Mesenchymal stem cell (in vitro differentiated cells and primary cell): ENCODE results near the gene MTHFD1L.
"Not testable (repeated sequence)": the region's sequence is repeated elsewhere in the genome, so short reads cannot be mapped to it uniquely, and the experiment has no call there.

Experiments
- DNase-seq: peaks from one replicate; pipeline ENCODE4 v3.0.0-alpha.2; 2013
- H2AFZ ChIP-seq: one replicate; pipeline ENCODE4 v1.6.1; 2013; ENCODE audit warnings: low read depth, mild to moderate bottlenecking, control low read depth, inconsistent platforms, low read length, moderate library complexity
- H2AK5ac ChIP-seq: 2 replicates; pipeline ENCODE4 v1.6.1; 2013; ENCODE audit warnings: low read length, moderate library complexity, mild to moderate bottlenecking, inconsistent platforms; ENCODE audit not compliant: severe bottlenecking
- H2BK120ac ChIP-seq: one replicate; pipeline ENCODE4 v1.6.1; 2013; ENCODE audit warnings: low read depth, mild to moderate bottlenecking, inconsistent platforms, low read length, moderate library complexity
- H2BK12ac ChIP-seq, 2 experiments: one replicate each; pipeline ENCODE4 v1.6.1; 2013; ENCODE audit warnings: inconsistent platforms in 2 of 2, low read length in 2 of 2, mild to moderate bottlenecking in 2 of 2, moderate library complexity in 2 of 2, control low read depth in 1 of 2
- H2BK15ac ChIP-seq: one replicate; pipeline ENCODE4 v1.6.1; 2013; ENCODE audit warnings: mild to moderate bottlenecking, low read depth, inconsistent platforms; ENCODE audit not compliant: poor library complexity, severe bottlenecking
- H2BK5ac ChIP-seq: 2 replicates; pipeline ENCODE4 v1.6.1; 2013; ENCODE audit warnings: low read depth, mild to moderate bottlenecking, low read length, control low read depth, inconsistent platforms; ENCODE audit not compliant: poor library complexity, severe bottlenecking
- H3K14ac ChIP-seq, 2 experiments: one replicate each; pipeline ENCODE4 v1.6.1; 2013; ENCODE audit warnings: inconsistent platforms in 2 of 2, low read length in 2 of 2, control low read depth in 1 of 2, mild to moderate bottlenecking in 1 of 2, moderate library complexity in 1 of 2
- H3K18ac ChIP-seq, 2 experiments: one replicate each; pipeline ENCODE4 v1.6.1; 2013; ENCODE audit warnings: inconsistent platforms in 2 of 2, low read length in 2 of 2, control low read depth in 1 of 2, low read depth in 1 of 2, mild to moderate bottlenecking in 1 of 2
- H3K23ac ChIP-seq, 2 experiments: one replicate each; pipeline ENCODE4 v1.6.1; 2013; ENCODE audit warnings: inconsistent platforms in 2 of 2, low read length in 2 of 2, mild to moderate bottlenecking in 2 of 2, moderate library complexity in 2 of 2, control low read depth in 1 of 2
- H3K27ac ChIP-seq: 2 replicates; pipeline ENCODE4 v1.5.1; 2013; ENCODE audit warnings: mild to moderate bottlenecking, moderate library complexity, low read length, control low read depth, inconsistent platforms; ENCODE audit not compliant: poor library complexity, severe bottlenecking
- H3K27me3 ChIP-seq, 2 experiments: 2 replicates each; pipeline versions ENCODE4 v1.6.1 to v1.7.0; 2013; ENCODE audit warnings: low read length in 2 of 2, mild to moderate bottlenecking in 2 of 2, moderate library complexity in 2 of 2, control low read depth in 1 of 2, inconsistent platforms in 1 of 2; ENCODE audit not compliant: control insufficient read depth in 1 of 2, insufficient read depth in 1 of 2
- H3K36me3 ChIP-seq, 2 experiments: 2 replicates each; pipeline versions ENCODE4 v1.6.1 to v1.7.0; 2013; ENCODE audit warnings: low read length in 2 of 2, control low read depth in 1 of 2, inconsistent platforms in 1 of 2, low read depth in 1 of 2, mild to moderate bottlenecking in 1 of 2; ENCODE audit not compliant: insufficient read depth in 2 of 2, control insufficient read depth in 1 of 2
- H3K4ac ChIP-seq, 2 experiments: one replicate each; pipeline ENCODE4 v1.6.1; 2013; ENCODE audit warnings: inconsistent platforms in 2 of 2, low read length in 2 of 2, mild to moderate bottlenecking in 2 of 2, moderate library complexity in 2 of 2, control low read depth in 1 of 2, low read depth in 1 of 2
- H3K4me1 ChIP-seq: 2 replicates; pipeline ENCODE4 v1.6.1; 2013; ENCODE audit warnings: low read depth, low read length, control low read depth; ENCODE audit not compliant: control insufficient read depth, insufficient read depth
- H3K4me2 ChIP-seq: 2 replicates; pipeline ENCODE4 v1.6.1; 2013; ENCODE audit warnings: low read length, mild to moderate bottlenecking, inconsistent platforms; ENCODE audit not compliant: poor library complexity, severe bottlenecking
- H3K4me3 ChIP-seq, 2 experiments: 2 replicates each; pipeline versions ENCODE4 v1.5.1 to v1.7.0; 2013; ENCODE audit warnings: low read length in 2 of 2, mild to moderate bottlenecking in 2 of 2, control low read depth in 1 of 2, low read depth in 1 of 2; ENCODE audit not compliant: insufficient read depth in 1 of 2
- H3K79me1 ChIP-seq: replicated peaks from 2 replicates; pipeline ENCODE4 v1.6.1; 2013; ENCODE audit warnings: mild to moderate bottlenecking, control low read depth, low read length, inconsistent platforms; ENCODE audit not compliant: poor library complexity, severe bottlenecking
- H3K9ac ChIP-seq: 2 replicates; pipeline ENCODE4 v1.7.0; 2013; ENCODE audit warnings: mild to moderate bottlenecking, low read length, moderate library complexity
- H3K9me3 ChIP-seq: 2 replicates; pipeline ENCODE4 v1.7.0; 2013; ENCODE audit warnings: mild to moderate bottlenecking, low read length; ENCODE audit not compliant: control insufficient read depth
- H4K8ac ChIP-seq: one replicate; pipeline ENCODE4 v1.6.1; 2013; ENCODE audit warnings: inconsistent platforms, mild to moderate bottlenecking, low read length, moderate library complexity
- H4K91ac ChIP-seq: one replicate; pipeline ENCODE4 v1.6.1; 2013; ENCODE audit warnings: mild to moderate bottlenecking, low read length, inconsistent platforms
- WGBS: methylation state at CpG from one replicate; pipeline ENCODE4 v1.1.7; 2013; ENCODE audit warnings: mixed read lengths; 5-methylcytosine and 5-hydroxymethylcytosine counted together

MTHFD1L gene

GRCh38 chr6:151121900-151122299 lies 256.4 kb downstream of the MTHFD1L start:
- Histone ChIP-seq H2AK5ac (no peak overlapping the region), H4K91ac (no peak overlapping the region), H3K79me1 (no peaks in the 10 kb centered on the region), H3K27ac (no peak overlapping the region), H3K36me3 (no peaks in the 10 kb centered on the region), H3K9me3 (no peaks in the 10 kb centered on the region), H3K14ac (no peak overlapping the region), H3K4me2 (no peak overlapping the region), H4K8ac (no peak overlapping the region), H3K23ac (no peak overlapping the region), H2BK5ac (no peak overlapping the region), H3K4me3 (no peak overlapping the region), H2AFZ (no peak overlapping the region), H2BK15ac (no peak overlapping the region), H3K4me1 (peaks cover 2% of the 10 kb centered on the region), H3K27me3 (no peaks in the 10 kb centered on the region), H2BK12ac (no peak overlapping the region), H2BK120ac (no peak overlapping the region), H3K4ac (no peak overlapping the region), H3K18ac (no peak overlapping the region), H3K9ac (no peak overlapping the region)
- DNase-seq = no peak
- WGBS = 100% methylated on average over 1 of the region's 1 CpG

DNA sequence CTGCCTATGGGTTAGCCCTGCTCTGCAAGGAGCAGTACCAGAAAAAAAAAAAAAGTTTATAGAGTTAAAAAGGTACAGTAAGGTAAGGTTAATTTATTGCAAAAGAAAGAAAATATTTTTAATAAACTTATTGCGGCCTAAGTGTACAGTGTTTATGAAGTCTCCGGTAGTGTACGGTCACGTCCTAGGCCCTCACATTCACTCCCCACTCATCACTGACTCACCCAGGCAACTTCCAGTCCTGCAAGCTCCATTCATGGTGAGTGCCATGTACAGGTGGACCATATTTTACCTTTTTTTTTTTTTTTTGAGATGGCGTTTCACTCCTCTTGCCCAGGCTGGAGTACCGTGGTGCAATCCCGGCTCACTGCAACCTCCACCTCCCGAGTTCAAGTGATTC lies 258.1 kb downstream of the MTHFD1L start:
- H3K4me2 ChIP-seq, H4K8ac ChIP-seq, H3K9ac ChIP-seq, H3K23ac ChIP-seq, H2BK5ac ChIP-seq, H3K14ac ChIP-seq, H2AFZ ChIP-seq, H3K27me3 ChIP-seq, H3K4ac ChIP-seq, H3K4me3 ChIP-seq, H3K36me3 ChIP-seq, H3K4me1 ChIP-seq, H2AK5ac ChIP-seq, H4K91ac ChIP-seq, H2BK120ac ChIP-seq, H3K79me1 ChIP-seq, H2BK12ac ChIP-seq, H3K27ac ChIP-seq, H2BK15ac ChIP-seq, H3K18ac ChIP-seq, H3K9me3 ChIP-seq, DNase-seq: not testable (repeated sequence)
- WGBS = 97% methylated on average over 8 of the region's 8 CpGs

DNA sequence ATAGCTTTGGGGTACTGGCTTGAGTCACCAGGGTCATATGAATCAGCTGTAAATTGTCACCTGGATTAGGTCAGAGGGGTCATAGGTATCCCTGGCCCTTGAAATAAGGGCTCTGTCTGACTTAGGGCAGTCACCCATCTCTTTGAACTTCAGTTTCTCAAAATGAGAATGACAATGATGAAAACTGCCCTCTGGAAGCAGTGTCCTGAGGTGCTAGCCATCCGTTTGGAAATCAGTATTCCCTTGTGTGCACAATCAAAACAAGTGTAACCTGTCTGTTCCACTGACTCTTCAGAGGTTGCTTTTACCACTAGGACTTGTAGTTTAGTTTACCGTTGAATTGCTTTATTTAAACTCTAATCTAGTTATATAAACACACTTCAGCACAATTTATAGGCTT lies 259.7 kb downstream of the MTHFD1L start:
- H2AFZ ChIP-seq, H3K27ac ChIP-seq, H3K27me3 ChIP-seq, H3K4ac ChIP-seq, H3K9ac ChIP-seq, H2BK15ac ChIP-seq, H3K9me3 ChIP-seq, H3K4me1 ChIP-seq, DNase-seq, H4K8ac ChIP-seq, H2BK120ac ChIP-seq, H3K79me1 ChIP-seq, H3K4me2 ChIP-seq, H3K4me3 ChIP-seq, H3K14ac ChIP-seq, H3K36me3 ChIP-seq, H2BK5ac ChIP-seq, H4K91ac ChIP-seq, H2AK5ac ChIP-seq, H3K23ac ChIP-seq, H2BK12ac ChIP-seq: not testable (repeated sequence)
- 8% methylated on average over 1 of the region's 2 CpGs for WGBS
- peak overlapping the region in 1 of 2 experiments; percentile 21 for H3K18ac ChIP-seq

- not testable (repeated sequence) for H3K27me3 ChIP-seq, H2AFZ ChIP-seq
- 13% methylated on average over 2 of the region's 6 CpGs for WGBS
Observed at GRCh38 chr6:151125651-151126416, 260.3 kb downstream of the MTHFD1L start.

More at GRCh38 chr6:151125651-151126416, 260.3 kb downstream of the MTHFD1L start:
- not testable (repeated sequence) for H3K79me1 ChIP-seq, H3K4ac ChIP-seq, H2BK120ac ChIP-seq, H3K9ac ChIP-seq, H3K23ac ChIP-seq, H2AK5ac ChIP-seq, H3K27ac ChIP-seq, H3K4me2 ChIP-seq, H3K14ac ChIP-seq, H3K9me3 ChIP-seq, H4K91ac ChIP-seq, H2BK12ac ChIP-seq, H3K18ac ChIP-seq, H3K36me3 ChIP-seq, H2BK5ac ChIP-seq, H4K8ac ChIP-seq, H3K4me3 ChIP-seq, H3K4me1 ChIP-seq, H2BK15ac ChIP-seq
- DNase-seq = peak; percentile 69
